ENCODE data around the gene NRN1L.
"Not testable (repeated sequence)": the region's sequence is repeated elsewhere in the genome, so short reads cannot be mapped to it uniquely, and the experiment has no call there.

Gene NRN1L

GRCh38 chr16:67883146-67883871 is 1.4 kb upstream of the NRN1L start:
- DNase-seq (ENCODE audit: low spot score), result no peak

DNA sequence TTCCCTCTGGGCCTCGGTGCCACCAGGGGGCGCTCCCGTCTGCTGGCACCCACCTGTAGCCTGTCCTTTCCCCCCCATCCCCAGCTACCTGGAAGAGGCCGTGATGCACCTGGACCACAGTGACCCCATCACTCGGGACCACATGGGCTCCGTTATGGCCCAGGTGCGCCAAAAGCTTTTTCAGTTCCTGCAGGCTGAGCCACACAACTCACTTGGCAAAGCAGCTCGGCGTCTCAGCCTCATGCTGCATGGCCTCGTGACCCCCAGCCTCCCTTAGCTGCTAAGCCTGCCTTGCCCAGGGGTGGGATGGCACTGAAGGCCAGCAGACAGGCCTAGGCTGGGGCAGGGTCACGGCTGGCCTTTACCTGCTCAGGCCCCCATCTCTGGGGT is 818 bp upstream of the NRN1L start:
- peak; percentile 72 for DNase-seq (ENCODE audit: low spot score)

DNA sequence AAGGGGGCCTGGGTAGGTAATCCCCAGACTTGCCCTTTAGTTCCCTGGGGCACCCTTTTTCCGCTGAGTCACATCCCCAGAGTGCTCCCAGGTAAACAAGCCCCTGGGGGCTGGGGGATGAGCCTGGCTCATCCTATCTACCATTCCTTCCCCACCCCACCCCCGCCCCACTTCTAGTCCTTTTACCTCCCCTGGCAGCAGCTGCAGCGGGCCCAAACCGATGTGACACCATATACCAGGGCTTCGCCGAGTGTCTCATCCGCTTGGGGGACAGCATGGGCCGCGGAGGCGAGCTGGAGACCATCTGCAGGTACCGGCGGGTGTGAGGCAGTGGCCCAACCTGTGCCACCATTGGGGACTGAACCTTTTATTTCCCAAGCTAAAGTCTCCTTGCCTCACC is 860 bp downstream of the NRN1L start:
- DNase-seq (ENCODE audit: low spot score), result no peak

DNA sequence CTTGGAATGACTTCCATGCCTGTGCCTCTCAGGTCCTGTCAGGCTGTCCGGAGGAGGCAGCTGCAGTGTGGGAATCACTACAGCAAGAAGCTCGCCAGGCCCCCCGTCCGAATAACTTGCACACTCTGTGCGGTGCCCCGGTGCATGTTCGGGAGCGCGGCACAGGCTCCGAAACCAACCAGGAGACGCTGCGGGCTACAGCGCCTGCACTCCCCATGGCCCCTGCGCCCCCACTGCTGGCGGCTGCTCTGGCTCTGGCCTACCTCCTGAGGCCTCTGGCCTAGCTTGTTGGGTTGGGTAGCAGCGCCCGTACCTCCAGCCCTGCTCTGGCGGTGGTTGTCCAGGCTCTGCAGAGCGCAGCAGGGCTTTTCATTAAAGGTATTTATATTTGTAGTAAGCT is 1.3 kb downstream of the NRN1L start:
- no peak for DNase-seq (ENCODE audit: low spot score)

DNA sequence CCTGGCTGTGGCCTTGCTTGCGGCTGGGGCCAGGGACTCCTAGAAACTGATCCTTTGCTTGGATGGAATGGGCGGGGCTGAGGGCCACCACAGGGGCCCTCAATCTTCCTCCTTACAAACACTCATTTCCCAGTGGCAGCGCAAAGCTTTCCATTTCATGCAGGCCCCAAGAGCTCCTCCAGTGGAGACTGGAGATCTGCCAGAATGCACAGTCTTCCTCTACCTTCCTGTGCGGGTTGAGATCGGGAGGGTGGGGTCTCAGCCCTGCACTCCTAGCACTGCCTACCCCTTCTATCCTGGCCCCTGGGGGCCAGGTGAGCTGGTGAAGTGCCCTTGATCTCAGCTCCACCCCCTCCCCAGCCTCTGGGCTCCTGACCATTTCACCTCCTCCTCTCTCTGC is 1.7 kb downstream of the NRN1L start:
- DNase-seq (ENCODE audit: low spot score), result no peak

DNA sequence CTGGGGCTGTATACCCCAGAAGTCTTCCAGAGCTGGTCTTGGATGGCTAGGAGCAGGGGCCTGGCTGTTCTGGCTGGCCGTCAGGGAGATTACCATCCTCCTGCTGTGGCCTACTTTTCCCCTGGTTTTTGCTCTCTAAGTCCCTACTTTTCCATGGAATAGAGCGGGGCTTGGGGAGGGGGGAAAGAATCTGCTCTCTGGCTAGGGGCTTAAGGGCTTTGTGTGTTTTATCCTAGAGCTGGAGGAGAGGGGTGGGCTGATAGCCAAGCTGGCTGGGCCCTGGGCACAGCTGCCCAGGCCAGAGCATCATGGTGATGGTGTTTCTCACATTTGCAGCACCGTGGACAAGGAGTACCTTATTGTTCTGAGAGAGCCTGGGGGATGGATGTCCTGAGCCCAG is 3.6 kb downstream of the NRN1L start:
- no peak for DNase-seq (ENCODE audit: low spot score)

DNA sequence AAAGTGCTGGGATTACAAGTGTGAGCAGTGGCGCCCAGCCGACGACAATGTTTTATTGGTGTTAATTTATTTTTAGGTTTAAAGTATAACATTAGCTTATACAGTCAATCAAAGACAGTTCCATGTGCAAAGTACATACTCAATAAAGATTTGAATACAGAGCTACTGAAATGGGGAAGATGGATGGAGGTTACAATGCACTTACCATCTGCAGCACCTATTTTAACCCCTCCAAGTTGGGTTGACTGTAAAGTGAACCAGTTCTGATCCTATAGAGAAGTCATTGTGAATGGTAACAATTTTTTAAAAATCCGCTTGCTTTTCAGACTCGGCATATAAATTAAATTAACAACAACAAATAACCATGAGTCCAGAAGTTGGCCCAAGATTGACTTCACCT is 7.7 kb downstream of the NRN1L start:
- no peak for DNase-seq (ENCODE audit: low spot score)

DNA sequence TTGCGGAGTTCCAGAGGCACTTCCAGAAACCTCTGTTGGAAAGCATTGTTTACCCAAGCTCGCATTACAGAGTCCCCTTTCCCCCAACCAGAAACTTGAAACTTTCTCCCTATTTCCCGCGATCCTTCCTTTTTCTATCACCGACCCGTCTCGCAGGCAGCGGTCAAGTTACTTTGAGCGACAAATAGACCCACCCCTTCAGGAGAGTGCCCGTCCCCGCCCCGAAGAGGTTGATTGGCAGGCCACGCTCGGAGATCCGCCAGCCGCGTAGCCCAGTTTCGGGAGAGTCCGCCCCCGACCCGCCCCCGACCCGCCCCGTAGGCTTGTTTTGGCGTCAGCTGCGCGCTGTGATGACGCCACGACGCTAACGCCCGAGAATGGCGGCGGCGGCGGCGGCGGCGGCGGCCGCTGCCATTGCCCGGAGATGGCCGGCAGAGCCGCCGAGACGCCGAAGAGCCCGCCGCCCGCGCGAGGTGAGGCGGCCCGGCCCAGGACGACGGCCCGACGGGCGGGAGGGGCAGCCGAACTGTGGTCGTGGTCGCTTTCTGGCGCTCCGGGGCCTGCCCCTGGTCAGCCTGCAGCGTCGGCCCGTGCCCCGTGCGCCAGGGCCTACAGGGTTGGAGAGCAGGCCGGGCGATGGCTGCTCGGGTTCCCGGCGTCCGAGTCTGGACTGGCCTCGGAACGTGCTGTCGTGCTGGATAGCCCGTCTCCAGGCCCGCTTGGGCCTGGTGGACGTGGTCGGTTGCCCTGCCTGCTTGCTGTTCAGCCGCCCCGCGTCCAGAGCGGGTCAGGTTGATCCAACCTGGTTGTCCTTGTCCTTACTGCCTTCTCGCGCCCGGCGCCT is 8.4 kb downstream of the NRN1L start, which contains the start of gene PSKH1:
Gene PSKH1 (plus strand): TSS at position 356 of the 844 bp plus-strand sequence. CDS start 15,496 bp downstream, outside the sequence.
- peak; percentile 94 for DNase-seq (ENCODE audit: low spot score)

DNA sequence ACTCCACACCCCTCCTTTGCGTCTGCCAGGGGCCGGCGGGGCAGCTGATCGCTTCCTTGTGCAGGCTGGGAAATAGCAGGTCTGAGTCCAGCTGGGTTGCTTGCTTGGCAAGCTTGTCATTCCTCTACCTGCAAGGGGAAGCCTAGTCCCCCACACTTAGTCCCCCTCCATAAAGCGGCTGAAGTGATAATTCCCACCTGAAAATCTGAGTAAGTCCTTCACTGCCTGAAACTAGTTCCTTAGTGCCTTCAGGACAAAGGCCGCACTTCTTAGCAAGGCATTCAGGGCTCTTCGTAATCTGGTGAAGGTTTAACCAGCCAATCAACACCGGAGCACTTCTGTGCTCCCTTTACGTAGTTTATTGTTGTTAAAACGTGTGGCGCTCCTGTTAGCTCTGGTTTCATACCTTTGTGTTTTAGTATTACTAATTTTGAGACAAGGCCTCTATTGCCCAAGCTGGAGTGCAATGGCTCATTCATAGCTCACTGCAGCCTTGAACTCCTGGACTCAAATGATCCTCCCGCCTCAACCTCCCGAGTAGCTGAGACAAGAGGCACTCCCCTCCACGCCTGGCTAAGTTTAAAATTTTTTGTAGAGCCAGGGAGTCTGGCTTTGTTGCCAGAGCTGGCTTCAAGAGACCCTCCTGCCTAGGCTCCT is 9.2 kb downstream of the NRN1L start:
- no peak for DNase-seq (ENCODE audit: low spot score)

- no peak for DNase-seq (ENCODE audit: low spot score)
Measured at GRCh38 chr16:67897231-67897630, 12.5 kb downstream of the NRN1L start.

DNA sequence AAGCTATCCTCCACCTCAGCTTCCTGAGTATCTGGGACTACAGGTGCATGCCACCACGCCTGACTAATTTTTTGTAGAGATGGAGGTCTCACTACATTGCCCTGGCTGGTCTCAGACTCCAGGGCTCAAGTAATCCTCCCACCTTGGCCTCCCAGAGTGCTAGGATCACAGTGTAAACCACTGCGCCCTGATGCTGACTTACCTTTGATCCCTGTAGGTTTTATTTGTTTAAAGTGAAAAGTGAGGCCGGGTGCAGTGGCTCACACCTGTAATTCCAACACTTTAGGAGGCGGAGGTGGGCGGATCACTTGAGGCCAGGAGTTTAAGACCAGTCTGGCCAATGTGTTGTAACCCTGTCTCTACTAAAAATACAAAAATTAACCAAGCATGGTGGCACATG is 17.0 kb downstream of the NRN1L start:
- DNase-seq (ENCODE audit: low spot score), result no peak

- DNase-seq (ENCODE audit: low spot score), result no peak
Measured at GRCh38 chr16:67902831-67903230, 18.1 kb downstream of the NRN1L start.

DNA sequence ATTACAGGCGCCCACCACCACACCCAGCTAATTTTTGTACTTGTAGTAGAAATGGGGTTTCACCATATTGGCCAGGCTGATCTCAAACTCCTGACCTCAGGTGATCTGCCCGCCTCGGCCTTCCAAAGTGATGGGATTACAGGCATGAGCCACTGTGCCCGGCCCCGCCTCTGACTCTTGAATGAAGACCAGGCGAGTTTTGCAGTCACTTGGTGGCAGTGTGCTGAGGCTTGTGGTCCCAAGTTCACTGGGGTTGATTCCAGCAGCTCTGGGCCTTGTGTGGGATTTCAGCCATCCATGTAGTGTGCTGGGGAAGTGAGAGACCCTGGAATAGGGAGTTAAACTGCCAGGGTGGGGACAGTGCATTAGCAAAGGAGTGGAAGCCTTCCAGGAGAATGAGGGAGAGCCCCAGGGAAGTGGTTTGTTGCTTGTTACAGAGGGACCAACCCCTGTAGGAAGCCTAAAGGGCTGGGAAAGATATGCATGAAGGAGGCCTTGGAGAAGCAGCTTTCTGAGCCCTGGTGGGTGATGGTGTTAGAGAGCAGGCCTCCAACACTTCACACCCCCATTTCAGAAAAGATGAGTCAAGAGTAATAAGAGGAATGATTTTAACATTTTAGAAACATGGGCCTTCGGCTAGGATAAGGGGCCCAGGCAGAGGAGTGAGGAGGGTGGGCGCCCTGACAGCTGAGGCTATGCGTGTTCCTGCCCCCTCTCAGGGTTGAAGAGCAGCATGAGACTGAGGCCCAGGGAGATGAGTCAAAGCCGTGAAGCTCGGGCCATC is 22.9 kb downstream of the NRN1L start:
- DNase-seq (ENCODE audit: low spot score), result no peak

DNA sequence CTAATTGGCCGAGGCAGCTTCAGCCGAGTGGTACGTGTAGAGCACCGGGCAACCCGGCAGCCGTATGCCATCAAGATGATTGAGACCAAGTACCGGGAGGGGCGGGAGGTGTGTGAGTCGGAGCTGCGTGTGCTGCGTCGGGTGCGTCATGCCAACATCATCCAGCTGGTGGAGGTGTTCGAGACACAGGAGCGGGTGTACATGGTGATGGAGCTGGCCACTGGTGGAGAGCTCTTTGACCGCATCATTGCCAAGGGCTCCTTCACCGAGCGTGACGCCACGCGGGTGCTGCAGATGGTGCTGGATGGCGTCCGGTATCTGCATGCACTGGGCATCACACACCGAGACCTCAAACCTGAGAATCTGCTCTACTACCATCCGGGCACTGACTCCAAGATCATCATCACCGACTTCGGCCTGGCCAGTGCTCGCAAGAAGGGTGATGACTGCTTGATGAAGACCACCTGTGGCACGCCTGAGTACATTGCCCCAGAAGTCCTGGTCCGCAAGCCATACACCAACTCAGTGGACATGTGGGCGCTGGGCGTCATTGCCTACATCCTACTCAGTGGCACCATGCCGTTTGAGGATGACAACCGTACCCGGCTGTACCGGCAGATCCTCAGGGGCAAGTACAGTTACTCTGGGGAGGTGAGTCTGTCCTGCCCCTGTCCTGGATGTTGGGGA is 24.5 kb downstream of the NRN1L start:
- no peak for DNase-seq (ENCODE audit: low spot score)

DNA sequence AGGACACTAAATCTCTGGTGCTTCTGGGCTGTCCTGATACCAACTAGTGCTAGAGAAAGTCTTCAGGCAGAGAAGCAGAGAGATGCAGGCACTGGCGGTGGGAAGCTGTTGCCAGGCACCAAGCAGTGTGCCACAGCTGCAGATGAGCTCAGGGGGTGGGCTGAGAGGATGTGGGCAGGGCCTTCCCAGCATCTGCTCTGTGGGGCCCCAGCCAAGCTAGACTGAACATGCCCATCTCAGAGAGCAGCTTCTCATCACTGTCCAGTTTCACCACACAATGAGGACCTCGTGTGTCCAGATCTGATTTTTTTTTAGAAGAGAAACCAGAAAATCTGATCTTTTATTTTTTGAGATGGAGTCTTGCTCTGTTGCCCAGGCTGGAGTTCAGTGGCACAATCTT is 25.5 kb downstream of the NRN1L start:
- no peak for DNase-seq (ENCODE audit: low spot score)

GRCh38 chr16:67914758-67915495 is 30.2 kb downstream of the NRN1L start:
- DNase-seq (ENCODE audit: low spot score), result no peak

DNA sequence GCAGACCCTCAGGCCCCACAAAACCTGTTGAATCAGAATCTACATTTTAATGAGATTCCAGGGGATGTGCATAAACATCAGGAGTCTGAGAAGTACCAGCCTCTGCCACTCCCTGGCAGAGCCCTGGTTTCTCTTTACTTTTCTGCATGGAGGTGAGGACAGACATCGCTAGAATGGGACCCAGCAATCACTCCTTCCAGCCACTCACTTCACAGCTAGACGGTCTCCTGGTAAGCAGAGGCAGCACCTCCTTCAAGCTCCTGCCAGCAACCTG is 30.7 kb downstream of the NRN1L start:
- DNase-seq (ENCODE audit: low spot score), result not testable (repeated sequence)

DNA sequence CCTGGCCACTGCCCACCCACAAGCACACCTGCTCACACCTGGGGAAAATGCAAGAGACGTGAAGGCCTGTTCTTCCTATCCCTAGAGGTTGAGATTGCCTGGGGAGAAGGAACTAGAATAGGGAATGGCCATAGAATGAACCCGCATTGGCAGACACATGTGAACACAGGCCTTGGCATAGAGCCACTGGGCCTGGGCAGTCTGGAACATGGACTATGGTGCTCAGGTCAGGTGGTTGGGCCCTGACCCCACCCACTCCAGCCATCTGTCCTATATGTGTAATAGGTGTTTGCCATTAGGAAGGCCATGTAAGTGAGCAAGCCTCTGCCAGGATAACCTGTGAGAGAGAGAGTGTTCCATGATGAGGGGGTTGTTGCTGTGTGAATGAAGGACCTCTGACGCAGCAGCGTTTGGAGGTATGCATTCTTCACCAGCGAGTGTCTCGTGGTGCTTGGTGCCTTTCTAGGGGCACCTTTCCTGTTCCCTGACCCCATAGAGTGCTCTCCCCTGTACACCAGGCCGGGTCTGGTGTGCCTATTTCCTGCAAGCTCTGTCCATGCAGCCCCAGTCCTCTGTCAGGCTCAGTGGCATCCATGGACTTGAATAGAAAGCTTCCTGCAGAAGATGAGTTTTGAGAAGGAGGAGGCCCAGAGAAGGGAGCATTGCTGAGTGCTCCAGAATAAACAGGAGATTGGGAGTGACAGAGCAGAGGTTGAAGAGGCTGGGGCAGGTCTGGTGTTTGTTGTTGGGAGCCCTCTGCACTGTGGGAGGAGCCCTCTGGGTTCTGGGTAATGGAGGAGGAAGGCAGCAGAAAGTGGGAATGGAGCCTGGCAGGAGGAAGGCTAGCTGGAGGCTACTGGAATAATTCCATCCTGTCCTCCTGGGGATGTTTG is 31.4 kb downstream of the NRN1L start:
- DNase-seq (ENCODE audit: low spot score), result no peak

GRCh38 chr16:67917140-67917851 is 32.6 kb downstream of the NRN1L start:
- DNase-seq (ENCODE audit: low spot score), result no peak
